ENCODE data around the gene CCDC51.

Gene CCDC51

DNA sequence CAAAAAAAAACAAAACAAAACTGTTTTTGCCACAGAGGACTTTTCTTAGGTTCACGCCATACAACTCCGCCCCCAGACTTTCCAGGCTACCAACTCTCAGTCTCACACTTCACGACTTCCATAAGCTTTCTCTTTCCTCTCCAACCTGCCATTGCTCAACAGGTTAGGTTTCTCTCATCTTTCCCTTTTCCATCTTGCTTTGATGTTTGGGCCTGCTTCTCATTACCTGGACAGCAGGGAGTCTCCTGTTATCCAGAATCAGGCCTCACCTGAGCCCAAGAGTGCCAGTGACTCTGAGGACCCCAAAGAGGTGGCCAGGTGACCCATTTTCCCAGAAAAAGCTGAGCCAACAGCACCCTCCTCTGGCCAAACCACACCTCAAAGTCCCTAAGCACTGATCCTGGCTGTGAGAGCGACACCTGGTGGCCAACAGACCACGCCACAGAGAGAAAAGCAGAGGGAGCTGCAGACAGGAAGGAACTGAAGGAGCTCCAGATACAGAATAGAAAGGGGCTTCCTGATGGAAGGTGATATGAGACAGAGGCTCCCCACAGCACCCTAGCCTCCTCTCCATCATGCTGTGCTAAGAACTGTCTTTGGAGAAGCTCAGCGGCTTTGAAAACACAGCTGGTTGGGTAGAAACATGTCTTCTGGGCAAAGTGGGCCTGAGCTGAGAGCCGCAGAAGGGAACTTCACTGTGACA lies 4.0 kb downstream of the CCDC51 start:
- in situ Hi-C loops (cut with MboI; ENCODE audit: low sequenced_read_pairs) = loop anchor here (10.0 kb wide), 1 partner anchor 161 kb away; no protein-coding TSS in a partner anchor

GRCh38 chr3:48435223-48435595 lies 4.7 kb downstream of the CCDC51 start:
- in situ Hi-C loops (cut with MboI; ENCODE audit: low sequenced_read_pairs) = loop anchor here (10.0 kb wide), 1 partner anchor 160 kb away; no protein-coding TSS in a partner anchor

DNA sequence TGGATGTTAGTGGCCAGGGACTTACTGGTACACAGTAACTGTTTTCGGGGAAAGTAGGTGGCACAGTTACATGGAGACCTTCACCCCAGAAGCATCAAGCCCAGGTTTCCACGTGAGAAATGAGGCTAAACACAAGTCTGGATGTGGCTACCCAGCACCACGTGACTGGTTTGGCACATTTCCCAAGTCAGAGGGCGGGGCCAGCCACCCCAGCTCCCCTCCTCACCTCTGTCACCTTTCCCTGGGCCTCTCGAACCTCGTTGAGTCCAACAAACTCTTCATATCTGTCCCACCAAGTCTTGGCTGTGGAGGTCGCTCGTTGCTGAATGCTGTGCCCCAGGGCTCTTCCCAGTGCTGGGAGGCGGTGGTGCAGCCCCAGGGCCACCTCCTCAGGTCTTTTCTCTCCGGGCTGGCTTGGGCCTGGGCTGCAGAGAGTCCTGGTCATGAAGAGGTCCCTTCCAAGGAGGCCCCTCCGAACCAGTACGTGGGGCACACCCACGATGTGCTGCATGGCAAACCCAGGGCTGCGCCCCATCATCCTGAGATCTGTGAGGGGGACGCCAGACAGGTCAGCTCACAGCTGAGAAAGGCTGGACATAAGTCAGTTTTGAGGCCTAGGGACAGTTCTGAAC lies 5.2 kb downstream of the CCDC51 start:
- in situ Hi-C loops (cut with MboI; ENCODE audit: low sequenced_read_pairs) = loop anchor here (10.0 kb wide), 1 partner anchor 160 kb away; no protein-coding TSS in a partner anchor

DNA sequence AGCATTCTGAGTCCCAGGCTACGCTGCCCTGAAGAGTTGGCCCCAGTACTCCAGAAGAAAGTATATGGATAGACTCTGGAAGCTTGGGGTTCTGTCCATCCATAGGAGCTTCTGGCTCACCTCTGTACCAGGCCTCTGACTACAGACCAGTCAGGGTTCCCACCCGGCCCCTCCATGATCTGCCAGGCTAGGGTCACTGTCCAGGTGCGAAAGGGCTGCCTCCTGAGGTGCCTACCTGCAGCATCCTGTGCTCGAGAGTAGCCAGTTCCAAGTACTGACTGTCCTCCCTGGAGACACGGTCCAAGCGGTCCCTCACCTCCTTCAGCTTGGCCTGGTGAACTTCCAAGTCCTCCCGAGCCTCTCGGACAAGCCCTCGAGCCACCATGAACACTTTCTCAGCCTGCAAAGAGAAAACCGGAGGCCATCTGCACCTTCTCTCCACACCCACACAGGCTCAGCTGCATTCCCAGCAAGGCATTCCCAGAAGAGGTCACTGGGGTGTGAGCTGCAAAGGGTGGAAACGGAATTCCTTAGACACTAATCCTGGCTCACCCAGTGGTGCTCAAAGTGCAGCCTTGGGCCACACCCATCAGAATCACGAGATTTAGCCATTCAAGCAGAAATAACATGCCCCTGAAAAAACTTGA lies 6.3 kb downstream of the CCDC51 start:
- in situ Hi-C loops (cut with MboI; ENCODE audit: low sequenced_read_pairs) = loop anchor here (10.0 kb wide), 1 partner anchor 159 kb away; no protein-coding TSS in a partner anchor

- in situ Hi-C loops (cut with MboI; ENCODE audit: low sequenced_read_pairs) = loop anchor here (10.0 kb wide), 1 partner anchor 158 kb away; no protein-coding TSS in a partner anchor
Observed at GRCh38 chr3:48432411-48433371, 7.2 kb downstream of the CCDC51 start.

DNA sequence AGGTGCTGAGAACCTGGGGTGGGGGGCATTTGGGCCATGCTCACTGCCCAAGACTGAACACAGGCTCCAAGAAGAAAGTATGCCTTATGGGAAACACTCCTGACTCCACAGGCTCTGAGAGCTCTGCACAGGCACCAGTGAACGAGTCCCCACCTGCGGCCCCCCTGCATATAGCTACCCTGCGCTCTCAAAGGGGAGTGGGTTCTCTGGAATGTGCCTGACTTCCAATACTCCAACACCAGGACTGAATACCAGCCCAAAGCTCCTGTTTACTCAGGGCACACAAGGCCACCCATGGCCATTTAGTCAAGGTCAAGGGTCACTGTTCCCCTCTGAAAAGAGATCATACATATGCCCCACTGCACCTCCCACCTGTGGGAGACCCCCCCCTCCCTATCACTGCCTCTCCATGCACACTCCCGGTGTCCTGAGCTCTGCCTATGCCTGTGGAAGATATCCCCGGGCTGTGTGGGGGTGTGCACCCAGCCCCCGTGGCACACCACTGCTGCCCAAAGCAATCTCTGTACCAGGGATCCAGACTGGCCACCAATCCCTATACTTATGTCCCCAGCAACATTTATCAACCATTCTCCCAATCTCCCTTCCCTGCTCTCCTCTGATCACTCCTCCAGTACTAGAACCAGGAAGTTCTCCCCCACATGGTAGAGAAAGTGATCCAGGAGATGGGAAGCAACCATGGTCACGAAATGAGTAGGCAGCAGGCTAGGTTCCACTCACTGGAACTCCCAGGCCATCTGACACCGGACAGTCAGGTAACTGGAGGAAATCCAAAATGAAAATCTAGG lies 8.5 kb downstream of the CCDC51 start:
- in situ Hi-C loops (cut with MboI; ENCODE audit: low sequenced_read_pairs) = loop anchor here (10.0 kb wide), 1 partner anchor 157 kb away; no protein-coding TSS in a partner anchor

DNA sequence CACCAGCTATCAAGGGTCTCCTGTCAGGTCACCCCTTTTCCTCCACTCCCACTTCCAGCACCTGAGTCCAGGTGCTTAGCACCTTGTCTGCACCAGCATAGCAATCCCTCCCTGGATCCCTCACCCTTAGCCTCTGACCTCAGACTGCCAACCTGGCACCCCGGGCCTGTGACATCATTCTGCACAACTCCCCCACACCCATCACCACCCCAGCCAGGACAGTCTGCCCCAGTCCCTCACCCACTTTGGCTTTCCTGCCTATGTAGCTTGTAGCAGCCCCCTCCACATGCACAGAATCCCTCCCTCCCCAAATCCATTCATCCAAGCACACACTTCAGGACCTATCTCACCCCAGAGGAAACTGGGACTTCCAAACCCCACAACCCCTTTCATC lies 9.2 kb downstream of the CCDC51 start:
- in situ Hi-C loops (cut with MboI; ENCODE audit: low sequenced_read_pairs) = loop anchor here (10.0 kb wide), 1 partner anchor 156 kb away; no protein-coding TSS in a partner anchor

DNA sequence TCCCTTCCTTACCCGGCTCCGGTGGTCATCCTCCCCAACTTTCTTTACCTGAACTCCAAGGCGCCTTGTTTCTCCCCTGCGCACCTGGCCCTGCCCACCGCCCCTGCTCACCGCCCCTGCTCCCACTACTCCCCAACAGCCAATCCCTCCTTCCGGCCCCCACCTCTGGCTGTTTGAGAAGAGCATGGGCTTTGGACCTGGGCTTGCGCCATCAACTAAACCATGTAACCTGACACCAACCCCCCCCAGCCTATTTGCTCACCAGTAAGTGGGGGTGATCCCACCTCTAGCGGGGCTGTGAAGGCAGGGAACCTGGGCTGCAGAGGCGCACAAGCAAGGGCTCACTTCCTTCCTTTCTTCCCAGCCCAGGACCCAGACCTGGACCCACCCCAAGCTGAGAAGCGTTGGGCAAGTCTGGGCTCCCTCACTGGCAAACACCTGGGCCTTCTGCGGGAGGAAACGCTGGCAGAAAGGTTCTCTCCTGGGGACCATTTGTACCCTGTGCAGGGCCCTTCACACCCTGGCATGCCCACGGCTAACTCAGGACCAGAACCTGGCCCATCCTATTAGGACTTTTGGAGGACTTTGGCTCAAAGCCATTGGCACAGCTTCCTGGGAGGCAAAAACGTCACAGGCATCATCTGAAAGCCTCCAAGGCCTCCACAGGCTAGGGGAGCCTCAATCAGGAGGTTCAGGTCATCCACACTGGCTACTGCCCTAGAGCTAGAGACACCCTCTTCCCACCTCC lies 9.8 kb downstream of the CCDC51 start, which contains the start of gene PLXNB1:
Gene PLXNB1 (minus strand): TSS at position 127 of the 748 bp plus-strand sequence. CDS start 5,475 bp downstream, outside the sequence.
- in situ Hi-C loops (cut with MboI; ENCODE audit: low sequenced_read_pairs) = loop anchor here (10.0 kb wide), 1 partner anchor 155 kb away; no protein-coding TSS in a partner anchor

DNA sequence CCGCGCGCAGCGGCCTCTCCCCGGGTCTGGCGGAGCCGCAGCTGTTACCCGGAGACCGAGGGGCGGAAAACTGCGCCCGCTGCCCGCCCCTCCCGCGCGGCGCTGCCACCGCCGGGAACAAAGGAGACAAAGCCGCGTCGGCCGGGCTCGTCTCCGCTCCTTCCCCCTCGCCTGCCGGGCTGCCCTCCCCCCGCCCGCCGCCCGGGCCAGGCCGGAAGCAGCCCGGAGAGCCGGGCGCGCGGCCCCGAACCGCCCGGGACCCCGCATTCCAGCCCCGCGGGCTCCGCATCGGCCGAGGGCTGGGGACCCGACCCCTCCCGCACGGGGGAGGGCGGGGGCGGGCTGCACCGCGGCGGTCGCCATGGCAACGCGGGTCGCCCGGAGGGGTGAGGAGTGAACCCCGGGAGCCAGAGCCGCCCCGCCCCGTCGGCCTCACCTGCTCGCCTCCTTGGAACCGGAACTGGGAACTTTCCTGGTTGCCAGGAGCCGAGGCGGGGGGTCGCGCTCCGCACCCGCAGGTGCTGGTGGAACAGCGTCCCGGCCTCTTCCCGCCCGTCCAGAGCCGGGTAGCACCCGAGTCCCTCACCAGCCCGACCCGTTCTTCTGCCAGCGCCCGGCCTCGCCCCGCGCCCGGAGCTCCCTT lies 10.5 kb downstream of the CCDC51 start:
- in situ Hi-C loops (cut with MboI; ENCODE audit: low sequenced_read_pairs) = no loop called here

DNA sequence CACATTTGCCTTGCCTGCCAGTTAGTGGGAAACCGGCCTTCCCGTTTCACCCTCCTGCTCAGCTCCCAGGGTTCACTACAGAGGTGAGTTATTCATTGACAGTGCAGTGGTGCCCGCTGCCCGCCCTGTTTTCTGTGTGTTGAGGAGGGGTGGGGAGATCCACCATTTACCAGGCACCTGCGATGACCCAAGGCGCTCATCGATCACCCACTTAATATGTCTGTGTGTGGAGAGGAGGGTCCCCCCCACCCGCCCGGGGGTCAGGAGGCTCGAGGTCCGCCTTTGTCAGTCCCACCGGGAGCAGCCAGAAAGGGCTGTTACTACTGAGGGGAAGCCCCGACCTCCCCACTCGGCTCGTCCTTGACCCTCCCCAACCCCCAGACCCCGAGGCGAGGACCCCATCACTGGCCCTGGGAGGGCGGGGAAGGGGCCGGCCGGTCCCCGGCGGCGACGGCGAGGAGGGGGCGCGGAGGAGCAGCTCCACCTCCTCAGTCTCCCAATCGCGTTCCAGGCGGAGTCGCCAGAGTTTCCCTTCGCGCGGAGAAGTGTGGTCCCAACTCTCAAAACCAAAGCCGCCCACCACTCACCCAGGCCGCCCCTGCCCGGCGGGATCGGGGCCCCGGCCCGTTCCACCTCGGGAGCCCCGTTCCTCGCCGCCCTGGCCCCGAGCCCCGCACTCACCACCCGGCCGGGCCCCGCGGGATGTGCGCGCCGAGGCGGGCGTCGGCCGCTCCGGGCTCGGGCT lies 11.2 kb downstream of the CCDC51 start:
- in situ Hi-C loops (cut with MboI; ENCODE audit: low sequenced_read_pairs) = no loop called here

GRCh38 chr3:48428088-48428571 lies 11.8 kb downstream of the CCDC51 start:
- in situ Hi-C loops (cut with MboI; ENCODE audit: low sequenced_read_pairs) = no loop called here

- in situ Hi-C loops (cut with MboI; ENCODE audit: low sequenced_read_pairs) = no loop called here
Observed at GRCh38 chr3:48427630-48427962, 12.3 kb downstream of the CCDC51 start.

DNA sequence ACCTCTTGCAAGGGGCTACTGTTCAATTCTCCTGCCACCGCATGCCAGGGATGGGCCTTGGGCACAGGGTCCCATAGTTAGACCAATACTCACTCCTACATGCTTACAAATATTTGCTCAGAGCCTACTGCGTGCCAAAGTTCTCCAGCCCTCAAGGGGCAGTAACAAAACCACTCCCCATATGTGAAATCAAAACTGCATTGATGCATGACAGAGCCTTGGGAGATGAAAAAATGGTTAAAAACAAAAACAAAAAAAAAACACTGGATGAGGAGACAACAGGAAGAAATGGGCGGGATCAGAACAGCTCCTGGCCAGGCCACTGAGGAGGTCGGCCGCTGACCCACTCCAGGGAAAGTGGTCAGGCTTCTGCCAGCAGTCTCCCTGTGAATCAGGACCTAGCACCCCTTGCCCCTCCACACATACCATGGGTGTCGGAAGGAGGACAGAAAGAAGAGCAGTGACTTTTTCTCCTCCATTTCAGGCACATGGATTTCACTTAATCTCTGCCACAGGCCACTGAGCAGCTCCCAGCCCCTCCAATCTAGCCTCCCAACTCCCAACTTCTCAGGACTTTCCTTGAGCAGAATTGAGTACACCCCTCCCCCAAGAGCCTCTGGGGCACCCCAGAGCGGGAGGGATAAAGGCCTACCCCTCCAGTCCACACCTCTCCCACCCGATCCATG lies 12.8 kb downstream of the CCDC51 start:
- in situ Hi-C loops (cut with MboI; ENCODE audit: low sequenced_read_pairs) = no loop called here

DNA sequence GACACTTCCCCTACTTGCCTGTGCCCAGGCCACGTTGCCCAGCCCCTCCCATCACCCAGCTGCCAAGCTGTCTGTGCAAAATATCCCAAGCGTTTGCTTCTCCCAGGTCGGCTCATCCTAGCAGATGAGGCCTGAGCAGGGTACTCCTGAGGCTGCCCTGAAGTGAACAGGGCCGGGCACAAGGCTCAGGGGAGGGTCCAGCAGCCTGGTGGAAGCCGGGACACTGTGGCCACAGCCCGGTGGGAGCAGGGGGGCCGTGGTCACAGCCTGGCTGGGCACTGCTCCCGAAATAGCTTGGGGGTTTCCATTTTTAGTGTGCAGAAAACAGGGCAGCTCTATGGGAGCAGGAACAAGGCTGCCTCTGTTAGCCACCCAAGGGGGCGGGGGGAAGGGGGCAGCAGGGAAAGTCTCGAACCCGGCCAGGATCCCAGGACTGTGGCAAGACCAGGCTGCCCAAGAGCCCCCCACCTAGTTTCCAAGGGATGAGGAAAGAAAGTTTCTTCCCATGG lies 13.5 kb downstream of the CCDC51 start:
- in situ Hi-C loops (cut with MboI; ENCODE audit: low sequenced_read_pairs) = no loop called here

GRCh38 chr3:48425281-48425812 lies 14.6 kb downstream of the CCDC51 start:
- in situ Hi-C loops (cut with MboI; ENCODE audit: low sequenced_read_pairs) = no loop called here

- in situ Hi-C loops (cut with MboI; ENCODE audit: low sequenced_read_pairs) = no loop called here
Observed at GRCh38 chr3:48423883-48424695, 15.8 kb downstream of the CCDC51 start.
